Measurements from ENCODE around the gene ORMDL1.

The ORMDL1 gene, protein sequence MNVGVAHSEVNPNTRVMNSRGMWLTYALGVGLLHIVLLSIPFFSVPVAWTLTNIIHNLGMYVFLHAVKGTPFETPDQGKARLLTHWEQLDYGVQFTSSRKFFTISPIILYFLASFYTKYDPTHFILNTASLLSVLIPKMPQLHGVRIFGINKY

DNA sequence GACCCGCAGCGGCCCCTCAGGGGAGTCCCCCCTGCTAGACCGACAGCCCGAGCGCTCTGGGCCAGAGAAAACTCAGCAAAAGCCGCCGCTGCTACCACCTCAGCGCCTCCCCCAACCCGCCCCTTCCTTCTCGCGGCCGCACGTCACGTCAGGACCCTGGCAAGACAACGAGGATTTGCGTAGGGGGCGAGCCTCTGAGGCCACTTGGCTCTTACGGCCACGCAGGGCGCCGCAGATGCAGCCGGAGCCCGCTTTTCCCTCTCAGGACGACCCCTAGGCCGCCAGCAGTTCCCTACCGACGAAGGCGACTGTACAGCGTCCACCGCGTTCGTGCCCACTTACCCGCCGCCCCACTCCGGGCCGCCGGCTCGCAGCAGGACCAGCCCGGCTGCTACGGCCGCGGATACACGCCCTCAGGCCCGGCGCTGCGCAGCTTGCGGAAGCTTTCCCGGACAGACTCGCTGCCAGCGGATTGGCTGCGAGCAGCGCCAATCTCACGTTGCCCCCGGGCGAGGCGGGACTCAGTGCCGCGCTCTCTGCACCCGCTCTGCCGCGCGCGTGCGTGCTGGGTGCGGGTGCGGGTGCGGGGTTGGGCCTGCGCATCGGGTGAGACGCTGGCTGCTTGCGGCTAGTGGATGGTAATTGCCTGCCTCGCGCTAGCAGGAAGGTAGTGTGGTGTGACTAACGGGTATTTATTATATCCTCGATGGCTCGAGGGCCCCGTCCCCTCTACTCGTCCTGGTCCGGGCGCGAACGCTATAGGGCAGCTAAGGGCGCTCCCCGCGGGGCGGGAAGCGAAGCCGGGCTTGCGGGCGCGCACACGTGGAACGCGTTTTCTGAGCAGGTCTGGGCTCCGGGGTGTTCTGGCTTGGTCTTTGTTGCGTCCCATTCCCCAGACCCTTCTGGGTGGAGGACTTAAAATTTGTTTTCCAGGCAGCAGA is at the start of gene ORMDL1, which contains the start of gene PMS1:
Gene ORMDL1 (minus strand): TSS at position 413 of the 941 bp plus-strand sequence. CDS start 1,744 bp downstream, outside the sequence.
Gene PMS1 (plus strand): TSS at position 524 of the 941 bp plus-strand sequence. CDS start 7,360 bp downstream, outside the sequence.
- peak; percentile 97 for DNase-seq

DNA sequence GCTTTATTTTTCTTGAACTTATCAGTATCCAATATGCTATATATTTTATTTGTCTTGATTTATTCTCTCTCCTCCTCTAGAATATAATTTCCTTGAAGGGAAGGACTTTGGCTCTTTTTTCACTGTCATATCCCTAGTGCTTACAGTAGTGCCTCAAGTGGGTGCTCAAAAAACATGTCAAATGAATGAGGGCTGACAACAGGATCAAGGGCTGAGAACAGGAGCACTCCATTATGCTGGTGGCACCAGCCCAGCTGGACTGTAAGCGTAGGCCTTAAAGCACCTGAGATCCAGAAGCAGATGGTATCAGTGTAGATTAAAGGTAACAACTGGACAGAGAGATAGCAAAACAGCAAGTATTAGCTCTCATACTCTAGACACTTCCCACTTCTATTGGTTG is 46.4 kb upstream of the ORMDL1 start:
- DNase-seq: no peak

DNA sequence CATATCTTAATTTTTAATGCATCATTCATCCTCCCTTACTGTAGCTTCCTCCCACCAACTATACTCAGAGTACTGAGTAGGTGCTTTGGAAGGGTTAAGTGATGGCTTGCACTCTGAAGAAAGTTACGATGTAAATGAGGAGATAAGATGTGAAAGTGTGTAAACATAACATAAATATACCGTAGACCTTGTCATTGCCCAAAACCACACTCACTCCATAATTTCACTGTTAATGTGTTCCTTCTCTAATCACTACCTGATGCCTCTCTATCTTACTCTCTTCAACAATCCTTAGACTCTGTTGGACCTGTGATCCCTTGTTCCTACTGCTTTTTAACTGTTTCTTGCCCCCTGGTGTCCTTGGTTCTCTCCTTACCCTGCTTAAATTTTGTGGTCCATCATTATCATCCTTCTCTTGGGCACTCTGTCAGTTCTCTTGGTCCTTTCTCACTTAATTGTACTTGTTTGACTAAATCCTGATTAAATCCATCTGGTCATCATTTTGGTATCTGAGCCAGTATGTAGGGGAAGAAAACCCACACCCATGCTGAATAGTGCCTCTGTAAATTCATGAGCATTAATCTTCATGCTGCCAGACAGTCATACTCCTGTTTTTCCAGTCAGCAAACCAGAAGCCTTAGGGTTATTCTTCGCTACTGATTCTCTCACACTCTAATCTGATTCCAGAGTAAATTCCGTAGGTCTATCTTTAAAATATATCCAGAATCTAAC is 45.1 kb upstream of the ORMDL1 start:
- DNase-seq: no peak

DNA sequence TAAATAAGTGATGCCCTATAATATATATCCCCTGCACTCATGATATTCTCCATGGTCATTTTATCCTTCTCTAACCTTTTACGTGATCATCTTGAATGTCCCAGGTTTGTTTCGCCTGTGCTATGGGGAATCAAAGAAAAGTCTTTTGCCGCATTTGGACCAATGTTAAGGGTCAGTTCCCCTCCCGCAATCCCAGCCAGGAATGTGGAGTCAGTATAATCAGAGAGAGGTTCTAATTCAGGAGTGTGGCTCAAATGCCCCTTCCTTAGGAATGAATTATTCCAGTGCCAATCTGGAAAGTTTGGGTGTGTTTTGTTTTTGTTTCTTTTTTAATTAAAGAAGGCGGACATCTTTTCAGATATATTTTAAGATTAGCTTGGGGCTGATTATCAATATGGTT is 41.9 kb upstream of the ORMDL1 start:
- DNase-seq: no peak

DNA sequence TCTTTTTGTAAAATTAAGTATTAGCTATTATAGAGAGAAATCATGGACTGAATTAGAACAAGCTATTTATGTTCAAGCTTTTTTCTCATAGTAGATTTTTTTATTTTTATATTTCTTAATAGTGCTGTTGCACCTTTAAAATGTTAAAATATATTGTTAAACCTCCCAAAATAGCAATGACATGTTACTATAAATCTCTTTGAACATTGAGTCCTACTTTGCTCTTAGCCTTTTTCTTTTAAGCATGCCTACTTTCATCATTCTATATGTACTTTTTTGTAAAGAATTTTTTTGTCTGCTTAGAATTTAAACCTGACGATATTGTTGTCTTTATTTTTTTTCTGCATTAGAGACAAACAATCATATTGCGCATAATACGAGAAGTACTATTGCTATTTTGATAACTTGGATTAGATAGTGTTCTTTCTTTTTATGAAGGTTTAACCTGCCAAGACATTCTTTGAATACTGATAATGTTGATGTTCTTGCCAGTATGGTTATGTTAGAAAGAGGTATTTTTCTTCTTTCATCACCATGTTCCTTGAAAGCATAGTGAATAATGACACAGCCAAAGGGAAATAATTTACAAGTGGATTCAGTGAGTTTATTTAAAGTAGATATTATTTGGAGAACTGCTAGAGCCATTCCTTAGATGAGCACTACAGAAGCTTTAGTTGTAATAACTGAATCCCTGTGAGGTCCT is 40.7 kb upstream of the ORMDL1 start:
- no peak for DNase-seq

DNA sequence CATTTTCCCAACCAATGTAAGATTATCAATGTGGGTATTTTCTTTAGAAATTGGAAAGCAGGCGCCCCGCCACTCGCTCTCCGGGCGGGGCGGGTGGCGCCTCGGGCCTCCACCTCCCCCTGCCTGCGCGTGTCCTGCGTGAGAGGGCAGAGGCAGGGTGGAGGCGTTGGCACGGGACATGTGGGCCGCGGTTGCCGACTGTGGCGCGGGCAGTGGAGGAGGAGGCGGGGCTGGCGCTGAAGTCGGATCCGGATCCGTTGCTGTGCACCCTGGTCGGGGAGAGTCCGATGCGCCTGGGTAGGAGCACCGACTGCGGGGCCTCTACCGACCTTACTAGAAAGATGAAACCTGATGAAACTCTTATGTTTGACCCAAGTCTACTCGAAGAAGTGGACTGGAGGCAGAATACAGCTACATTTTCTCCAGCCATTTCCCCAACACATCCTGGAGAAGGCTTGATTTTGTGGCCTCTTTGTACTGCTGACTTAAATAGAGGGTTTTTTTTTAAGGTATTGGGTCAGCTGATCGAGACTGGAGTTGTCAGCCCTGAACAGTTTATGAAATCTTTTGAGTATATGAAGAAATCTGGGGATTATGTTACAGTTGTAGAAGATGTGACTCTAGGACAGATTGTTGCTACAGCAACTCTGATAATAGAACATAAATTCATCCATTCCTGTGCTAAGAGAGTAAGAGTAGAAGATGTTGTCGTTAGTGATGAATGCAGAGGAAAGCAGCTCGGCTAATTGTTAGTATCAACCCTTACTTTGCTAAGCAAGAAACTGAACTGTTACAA is 38.0 kb upstream of the ORMDL1 start:
- no peak for DNase-seq

DNA sequence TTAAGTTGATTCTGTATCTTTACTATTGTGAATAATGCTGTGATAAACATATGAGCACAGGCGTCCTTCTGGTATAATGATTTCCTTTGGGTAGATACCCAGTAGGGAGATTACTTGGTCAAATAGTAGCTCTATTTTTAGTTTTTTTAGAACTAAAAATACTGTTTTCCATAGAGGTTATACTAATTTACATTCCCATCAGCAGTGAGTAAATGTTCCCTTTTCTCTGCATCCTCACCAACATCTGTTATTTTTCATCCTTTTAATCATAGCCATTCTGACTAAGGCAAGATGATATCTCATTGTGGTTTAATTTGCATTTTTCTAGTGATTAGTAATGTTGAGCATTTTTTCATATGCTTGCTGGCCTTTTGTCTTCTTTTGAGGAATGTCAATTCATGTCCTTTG is 35.2 kb upstream of the ORMDL1 start:
- DNase-seq: no peak

DNA sequence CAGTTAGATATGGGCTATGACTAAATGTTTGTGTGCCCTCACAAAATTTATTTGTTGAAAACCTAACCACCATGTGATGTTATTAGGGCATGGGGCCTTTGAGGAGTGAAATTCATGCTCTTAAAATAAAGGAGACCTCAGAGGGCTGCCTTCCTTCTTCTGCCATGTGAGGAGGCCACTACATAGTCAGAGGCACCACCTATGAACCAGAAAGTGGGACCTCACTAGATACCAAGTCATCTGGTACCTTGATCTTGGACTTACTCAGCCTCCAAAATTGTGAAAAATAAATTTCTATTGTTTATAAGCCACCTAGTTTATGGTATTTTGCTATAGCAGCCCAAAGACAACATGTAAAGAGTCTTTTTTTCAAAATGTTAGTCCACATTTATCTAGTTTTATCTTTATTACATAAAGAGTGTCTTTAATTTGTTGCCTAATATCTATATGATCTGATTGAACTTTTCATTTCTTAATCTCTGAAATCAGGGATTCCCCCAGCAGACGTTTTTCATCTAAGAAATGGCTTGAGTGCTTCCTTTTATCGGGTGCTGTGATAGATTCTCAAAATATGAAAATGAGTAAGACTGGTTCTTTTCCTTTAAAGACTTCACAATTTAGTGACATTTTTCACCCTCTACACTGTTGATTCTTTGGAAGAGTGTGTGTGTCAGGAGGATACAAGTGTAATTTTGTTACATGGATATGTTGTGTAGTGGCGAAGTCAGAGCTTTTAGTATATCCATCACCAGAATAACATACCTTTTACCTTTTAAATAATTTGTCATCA is 34.3 kb upstream of the ORMDL1 start:
- DNase-seq: no peak

DNA sequence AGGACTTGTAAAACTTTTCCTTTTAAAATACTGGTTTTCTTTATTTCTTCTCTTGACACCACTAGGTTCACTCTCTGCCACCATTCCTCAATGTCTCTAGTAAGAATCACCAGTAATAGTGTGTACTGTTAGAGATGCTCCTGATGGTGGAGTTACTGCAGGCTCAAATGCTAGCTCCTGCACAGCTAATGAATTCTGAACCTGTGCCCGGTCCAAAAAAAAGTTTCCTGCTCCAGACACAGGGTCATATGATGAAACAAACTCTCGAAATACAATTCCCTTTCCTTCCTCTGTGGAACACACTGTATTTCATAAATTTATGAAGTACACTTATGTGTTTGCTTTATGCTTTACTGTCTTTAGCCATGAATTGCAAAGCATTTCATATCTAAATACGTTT is 19.3 kb upstream of the ORMDL1 start:
- DNase-seq: no peak

DNA sequence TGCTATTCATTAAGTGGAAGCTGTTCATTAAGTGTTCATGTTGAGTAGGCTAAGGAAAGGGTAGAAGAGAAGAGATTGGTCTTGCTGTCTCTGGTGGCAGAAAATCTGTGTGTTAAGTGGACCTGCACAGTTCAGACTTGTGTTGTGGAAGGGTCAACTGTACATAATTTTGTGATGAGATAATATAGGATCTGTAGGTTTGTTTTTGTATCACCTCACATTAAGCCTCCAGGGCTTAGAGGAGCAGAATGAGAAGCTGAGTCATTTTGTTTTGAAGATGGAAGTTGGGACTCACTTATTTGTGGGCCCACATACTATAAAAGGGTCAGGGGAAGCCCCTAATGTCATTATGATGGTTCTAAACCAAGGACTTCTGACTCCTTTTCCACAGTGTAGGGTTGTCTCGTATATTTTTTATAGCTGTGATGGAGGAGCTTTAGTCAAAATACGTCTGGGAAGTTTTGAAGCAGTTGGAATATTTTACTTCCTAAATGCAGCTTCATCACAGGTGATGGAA is 18.3 kb upstream of the ORMDL1 start:
- no peak for DNase-seq

DNA sequence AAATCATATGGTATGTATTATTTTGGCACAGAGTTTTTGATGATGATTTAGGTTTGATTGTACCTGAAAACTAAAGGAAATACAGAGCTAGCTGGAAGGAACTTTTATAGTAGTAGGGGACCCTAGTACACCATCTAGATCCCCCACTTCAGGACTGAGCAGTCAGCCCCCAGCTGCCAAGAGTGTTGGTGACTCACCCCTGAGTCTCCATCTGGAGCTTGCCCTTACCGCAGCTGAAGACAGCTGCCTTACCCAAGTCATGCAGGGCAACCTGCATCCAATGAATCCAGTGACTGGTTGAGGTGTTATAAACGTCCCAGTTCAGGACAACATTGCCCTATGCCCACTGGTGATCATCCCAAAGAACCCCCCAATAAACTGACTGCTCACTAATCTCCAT is 15.4 kb upstream of the ORMDL1 start:
- no peak for DNase-seq

DNA sequence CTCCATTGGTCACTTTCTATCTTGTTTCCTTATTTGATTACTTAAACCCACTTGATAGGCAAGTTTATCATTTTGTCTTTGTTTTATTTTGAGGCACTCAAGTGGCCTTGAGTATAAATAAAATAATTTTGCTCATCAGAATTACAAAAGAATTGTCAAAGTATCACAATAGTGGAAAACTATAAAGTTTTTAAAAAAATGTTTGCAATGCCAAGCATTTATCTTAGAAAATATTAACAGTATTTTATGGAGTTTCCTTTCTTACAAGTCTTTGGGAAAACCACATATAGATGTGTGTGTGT is 14.8 kb upstream of the ORMDL1 start:
- no peak for DNase-seq

DNA sequence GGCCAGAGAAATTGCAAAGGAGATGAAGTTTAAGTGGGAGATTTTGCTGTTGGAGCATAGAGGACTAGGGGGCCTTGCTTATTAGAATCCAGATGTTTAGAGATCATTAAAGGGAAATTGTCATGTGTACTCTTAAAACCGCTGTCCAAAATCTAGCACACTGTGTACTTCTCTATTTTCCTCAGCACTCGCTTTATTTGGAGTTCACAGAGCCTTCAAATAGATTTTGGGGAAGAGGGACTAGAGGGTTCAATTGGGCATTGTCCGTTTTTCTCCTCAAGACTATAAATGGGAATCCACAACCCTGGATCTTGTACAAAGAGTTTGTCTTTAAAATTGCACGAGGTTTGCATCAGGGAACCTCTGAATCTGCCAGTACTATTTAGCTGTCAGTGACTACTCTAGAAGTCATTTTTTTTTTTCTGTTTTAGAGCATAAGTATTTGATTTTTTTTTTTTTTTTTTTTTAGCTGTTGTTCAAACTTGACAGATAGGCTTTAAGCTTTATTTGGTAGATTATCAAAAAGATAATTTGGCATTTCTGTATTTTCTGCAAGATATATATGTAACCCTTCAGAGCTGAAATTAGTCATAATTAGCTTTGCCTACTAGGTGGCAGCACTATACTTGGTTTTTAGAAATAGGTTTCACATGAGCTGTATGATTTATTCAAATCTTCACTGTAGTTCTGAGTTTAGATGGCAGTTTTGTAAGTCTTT is 14.3 kb upstream of the ORMDL1 start:
- no peak for DNase-seq

DNA sequence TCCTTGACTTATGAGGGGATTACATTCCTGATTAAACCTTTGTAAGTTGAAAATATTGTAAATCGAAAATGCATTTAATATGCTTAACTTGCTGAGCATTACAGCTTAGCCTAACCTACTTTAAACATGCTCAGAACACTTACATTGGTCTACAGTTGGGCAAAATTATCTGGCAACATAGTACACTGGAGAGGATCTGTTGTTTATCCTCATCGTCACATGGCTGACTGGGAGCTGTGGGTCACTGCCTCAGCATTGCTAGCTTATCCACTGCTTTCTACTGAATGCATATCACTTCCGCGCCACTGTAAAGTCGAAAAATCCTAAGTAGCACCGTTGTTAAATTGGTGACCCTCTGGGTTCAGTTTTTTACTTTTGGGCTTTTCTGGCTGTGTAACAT is 13.8 kb upstream of the ORMDL1 start:
- no peak for DNase-seq

DNA sequence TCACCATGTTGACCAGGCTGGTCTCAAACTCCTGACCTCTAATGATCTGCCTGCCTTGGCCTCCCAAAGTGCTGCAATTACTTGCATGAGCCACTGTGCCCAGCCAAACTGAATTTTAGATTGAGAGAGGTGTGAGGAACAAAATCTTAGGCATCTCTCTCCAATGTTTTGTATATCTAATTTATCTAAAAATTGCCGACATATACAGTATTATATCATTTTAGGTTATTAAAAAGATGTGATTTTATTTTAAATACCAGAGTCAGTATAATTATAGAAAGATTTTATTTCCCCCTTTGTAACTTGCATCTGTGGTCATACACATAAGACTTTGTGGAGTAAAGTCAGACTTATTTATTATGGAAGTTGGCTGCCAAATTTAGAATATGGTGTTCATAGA is 10.2 kb upstream of the ORMDL1 start:
- no peak for DNase-seq

DNA sequence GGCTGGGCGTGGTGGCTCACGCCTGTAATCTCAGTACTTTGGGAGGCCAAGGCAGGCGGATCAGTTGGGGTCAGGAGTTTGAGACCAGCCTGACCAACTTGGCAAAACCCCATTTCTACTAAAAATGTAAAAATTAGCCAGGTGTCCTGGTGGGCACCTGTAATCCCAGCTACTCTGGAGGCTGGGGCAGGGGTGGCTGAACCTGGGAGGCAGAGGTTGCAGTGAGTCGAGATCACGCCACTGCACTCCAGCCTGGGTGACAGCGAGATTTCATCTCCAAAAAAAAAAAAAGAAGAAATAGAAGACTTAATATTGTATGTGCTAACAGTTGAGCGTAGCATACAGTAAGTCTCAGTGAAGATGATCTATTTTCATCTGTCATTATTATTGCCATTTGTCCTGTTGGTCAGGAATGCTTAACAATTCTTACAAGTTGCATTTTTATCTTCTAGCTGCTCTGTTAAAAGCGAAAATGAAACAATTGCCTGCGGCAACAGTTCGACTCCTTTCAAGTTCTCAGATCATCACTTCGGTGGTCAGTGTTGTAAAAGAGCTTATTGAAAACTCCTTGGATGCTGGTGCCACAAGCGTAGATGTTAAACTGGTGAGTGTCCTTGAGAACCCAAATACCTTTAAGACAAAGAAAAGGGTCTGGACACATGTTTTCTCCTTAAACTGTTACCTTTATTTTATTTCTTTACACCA is 7.4 kb upstream of the ORMDL1 start:
- DNase-seq: no peak

DNA sequence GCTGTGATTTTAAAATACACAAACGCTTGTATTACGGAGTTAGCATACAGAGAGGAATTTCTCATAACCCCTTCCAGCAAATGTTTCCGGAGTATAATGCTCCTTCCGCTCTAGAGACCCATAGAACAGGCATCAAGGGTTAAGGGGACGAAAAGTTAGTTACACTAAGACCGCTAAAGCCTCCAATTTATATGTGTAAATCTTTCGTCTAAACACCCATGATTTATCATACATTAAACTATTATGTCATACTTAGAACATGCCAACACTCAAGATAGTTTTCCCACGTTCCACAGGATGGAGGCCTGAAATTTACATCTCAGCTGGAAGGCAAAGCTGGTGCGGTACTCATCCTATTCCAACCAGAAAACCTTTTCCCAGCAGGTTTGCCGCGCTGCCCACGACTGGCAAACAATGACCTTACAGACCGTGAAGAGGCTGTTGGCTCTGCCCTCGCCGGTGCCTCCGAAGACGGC is 650 bp downstream of the ORMDL1 start:
- no peak for DNase-seq

DNA sequence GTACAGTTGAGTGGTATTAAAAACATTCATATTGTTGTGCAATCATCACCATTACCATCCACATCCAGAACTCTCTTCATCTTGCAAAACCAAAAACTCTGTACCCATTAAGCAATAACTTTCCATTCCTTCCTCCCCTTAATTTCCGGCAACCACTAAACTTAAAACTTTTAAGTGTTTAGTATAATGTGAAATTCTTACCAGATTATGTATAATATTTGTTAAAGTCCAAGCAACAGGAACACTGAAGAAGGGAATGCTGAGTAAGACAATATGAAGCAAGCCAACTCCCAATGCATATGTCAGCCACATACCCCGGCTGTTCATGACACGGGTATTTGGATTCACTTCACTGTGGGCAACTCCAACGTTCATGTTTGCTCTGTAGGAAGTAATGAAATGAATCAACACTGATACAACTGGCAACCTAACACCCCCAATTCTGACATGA is 1.9 kb downstream of the ORMDL1 start:
- no peak for DNase-seq

DNA sequence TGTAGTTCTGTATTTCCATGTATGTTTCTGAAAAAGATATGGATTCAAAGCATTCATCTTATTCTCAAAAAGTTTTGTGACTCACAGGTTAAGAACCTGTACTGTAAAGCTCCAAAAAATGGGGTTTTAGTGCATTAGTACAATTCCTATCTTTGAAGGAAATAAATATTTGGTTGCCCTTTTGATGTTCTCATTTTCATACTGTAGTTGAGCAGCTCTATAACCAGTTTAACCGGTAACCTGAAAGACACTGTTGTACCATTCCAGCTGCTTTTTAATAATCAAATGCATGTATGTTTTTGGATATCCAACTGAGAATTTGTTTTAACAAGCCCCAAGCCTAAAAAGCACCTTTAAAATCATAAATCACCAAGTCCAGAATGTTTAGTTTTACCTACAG is 11.9 kb downstream of the ORMDL1 start:
- DNase-seq: no peak

Measured in right hindlimb (tissue), 1 donor.